GM19023 (cell line): ENCODE measurements around the gene ECSIT.
"Not testable (repeated sequence)": the region's sequence is repeated elsewhere in the genome, so short reads cannot be mapped to it uniquely, and the experiment has no call there.

Experiments used
- ATAC-seq: cut with Tn5 transposase; IDR thresholded peaks from one replicate; pipeline ENCODE4 v1.9.1; 2021; ENCODE audit warnings: mild to moderate bottlenecking, moderate library complexity; ENCODE audit not compliant: unreplicated experiment

The ECSIT gene

DNA sequence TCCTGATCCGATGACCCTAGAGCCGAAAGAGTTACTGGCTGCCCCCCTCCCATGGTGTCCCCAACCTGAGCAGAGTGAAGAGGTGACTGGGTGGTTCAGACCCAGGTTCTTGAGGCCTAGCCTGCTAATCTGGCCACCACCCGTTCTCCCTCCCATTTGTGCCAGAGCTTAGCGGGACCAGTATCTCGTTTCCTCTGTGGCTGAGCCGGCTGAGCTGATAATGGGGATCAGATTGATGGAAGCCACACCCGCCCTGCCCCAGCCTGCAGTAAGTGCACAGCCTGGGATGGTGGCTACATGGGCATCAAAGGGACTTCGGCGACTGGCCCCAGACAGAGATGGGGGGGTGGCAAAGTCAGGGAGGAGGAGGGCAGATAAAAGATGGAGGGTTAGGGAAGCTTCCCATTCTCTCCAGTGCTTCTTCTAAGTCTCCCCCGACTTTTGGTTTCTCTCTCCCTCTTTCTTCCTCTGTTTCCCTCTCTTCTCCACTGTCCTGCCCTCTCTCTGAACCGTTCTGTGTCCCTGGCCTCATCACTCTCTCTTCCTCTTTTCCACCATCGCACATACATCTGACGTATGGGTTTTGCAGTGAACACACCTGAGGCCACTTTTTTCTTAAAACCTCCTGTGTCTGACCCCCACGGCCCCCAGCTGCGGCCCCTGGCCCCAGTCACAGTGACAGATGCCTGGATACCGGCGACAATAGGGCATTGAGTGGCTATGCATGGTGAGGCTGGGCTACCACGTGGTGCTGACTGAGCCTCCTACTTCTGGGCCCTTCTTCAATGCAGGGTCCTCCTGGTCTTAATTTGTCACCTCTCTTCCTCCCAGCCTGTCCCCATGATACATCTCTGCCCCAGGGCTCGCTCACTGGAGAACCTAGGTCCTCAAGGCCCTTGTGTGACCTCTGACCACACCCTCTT, 50.5 kb downstream of the ECSIT start:
- ATAC-seq, result no peak

DNA sequence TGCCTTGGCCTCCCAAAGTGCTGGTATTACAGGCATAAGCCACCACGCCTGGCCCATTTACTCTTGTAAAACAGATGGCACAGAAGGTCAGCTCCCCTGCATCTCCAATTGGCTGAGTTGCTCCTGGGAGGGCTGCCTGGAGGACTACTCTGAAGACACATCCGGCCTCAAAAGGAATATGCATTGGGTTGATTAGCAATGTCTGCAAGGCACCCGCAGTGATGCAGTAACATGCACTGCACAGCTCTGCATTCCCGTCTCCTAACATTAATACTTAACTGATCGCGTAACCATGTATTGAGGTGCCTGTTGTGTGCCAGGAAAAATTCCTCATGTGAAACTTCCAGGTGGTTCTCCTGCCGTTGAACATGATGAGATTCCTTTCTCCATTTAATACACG, 53.1 kb downstream of the ECSIT start:
- ATAC-seq, result no peak

DNA sequence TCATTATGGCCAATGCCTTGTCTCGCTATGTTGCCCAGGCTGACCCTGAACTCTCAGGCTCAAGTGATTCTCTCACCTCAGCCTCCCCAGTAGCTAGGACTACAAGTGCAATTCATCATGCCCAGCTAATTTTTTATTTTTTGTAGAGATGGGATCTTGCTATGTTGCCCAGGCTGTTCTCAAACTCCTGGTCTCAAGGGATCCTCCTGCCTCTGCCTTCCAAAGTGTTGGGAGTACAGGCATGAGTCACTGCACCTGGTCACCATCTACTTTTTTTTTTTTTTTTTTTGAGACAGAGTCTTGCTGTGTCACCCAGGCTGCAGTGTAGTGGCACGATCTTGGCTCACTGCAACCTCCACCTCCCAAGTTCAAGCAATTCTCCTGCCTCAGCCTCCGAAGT, 53.6 kb downstream of the ECSIT start:
- ATAC-seq, result not testable (repeated sequence)

DNA sequence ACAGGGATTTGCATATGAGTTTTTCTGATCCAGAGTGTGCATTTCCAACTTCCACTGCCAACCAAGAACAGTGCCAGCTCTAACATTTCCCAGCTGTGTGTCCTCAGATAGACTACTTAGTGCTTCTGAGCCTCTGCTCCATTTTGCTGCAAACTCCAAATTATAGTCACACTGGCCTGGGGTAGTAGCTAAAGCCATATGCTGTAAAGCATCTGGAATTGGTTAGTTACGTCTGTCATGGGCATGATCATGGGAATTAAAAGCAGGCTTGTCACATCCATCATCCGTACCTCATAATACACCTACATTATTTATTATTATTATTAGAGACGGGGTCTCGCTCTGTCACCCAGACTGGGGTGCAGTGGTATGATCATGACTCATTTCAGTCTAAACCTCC, 55.2 kb downstream of the ECSIT start:
- no peak for ATAC-seq

DNA sequence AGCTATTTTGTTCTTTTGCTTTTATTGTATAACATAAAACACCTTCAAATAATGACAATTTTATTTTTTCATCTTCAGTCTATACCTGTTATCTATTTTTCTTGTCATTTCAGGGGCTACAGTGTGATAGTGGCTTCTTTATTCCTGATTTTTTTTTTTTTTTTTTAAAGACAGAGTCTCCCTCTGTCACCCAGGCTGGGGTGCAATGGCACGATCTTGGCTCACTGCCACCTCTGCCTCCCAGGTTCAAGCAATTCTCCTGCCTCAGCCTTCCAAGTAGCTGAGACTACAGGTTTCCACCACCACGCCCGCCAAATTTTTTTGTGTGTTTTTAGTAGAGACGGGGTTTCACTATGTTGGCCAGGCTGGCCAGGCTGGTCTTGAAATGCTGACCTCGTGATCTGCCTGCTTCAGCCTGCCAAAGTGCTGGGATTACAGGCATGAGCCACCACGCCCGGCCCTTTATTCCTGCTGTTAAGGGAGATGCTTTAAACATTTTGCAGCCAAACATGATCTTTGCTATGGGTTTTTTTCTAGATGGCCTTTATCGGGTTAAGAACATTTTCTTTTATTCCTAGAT, 60.6 kb downstream of the ECSIT start:
- not testable (repeated sequence) for ATAC-seq

DNA sequence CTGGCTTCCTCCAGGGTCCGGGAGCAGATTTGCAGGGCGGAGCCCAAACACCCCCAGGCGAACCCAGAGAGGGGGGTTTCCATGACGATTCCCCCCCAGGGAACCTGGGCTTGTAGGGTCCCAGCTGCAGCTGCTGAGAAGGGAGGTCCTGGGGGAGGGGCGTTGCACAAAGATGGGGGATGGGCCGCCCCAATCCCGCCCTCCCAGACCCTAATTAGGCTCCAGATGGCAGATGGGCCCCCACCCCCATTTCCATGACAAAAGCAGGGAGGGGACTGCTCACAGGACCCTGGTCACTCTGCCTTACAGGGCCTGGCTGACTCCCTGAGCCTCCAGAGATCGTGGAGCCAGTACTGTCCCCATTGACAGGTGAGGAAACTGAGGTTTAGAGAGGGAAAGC, 63.3 kb downstream of the ECSIT start:
- ATAC-seq, result no peak

DNA sequence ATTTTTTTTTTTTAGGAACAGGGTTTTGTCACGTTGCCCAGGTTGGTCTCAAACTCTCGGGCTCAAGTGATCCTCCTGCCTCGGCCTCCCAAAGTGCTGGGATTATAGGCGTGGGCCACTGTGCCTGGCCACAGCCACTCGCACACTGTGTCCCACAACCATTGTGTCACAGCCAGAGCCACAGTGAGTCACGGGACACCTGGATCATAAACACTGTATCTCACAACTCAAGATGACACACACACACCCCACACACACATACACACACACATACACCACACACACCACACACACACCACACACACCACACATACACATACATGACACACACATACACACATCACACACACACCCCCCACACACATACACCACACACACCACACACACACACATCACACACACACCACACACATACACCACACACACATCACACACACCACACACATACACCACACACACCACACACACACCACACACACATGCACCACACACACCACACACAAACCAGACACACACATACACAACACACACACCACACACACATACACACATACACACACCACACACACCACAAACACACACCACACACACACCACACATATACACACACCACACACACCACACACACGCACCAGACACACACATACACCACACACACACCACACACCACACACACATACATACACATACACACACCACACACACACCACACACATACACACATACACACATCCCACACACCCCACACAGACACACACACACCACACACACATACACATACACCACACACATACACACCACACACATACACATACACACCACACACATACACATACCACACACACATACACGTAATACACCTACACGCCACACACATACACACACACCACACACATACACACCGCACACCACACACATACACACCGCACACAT, 64.3 kb downstream of the ECSIT start:
- no peak for ATAC-seq

DNA sequence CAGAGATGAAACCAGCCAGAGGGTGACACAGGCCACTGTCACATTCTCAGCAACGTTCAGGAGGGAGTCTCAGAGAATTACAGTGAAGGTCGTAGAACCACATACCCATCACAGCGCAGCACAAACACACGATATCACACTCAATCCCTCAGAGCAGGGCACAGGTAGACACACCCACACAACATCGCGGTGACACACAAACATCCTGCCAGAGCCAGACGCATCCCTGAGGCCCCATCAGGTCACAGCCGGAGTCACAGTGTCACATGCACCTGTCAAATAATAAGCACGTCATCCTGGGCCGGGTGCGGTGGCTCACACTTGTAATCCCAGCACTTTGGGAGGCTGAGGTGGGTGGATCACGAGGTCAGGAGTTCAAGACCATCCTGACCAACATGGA, 65.5 kb downstream of the ECSIT start:
- no peak for ATAC-seq

DNA sequence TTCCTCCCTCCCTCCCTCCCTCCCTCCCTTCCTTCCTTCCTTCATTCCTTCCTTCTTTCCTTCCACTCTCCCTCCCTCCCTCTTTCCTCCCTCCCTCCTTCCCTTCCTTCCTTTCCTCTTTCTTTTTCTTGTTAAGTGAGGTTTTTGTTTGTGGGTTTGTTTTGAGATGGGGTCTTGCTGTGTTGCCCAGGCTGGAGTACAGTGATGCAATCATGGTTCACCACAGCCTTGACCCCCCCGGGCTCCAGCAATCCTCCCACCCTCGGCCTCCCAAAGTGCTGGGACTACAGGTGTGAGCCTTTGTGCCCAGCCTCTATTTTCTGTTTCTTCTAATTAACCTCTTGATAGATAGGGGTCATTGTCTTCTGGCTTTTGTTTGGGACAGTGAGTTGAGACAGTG, 67.5 kb downstream of the ECSIT start:
- no peak for ATAC-seq

DNA sequence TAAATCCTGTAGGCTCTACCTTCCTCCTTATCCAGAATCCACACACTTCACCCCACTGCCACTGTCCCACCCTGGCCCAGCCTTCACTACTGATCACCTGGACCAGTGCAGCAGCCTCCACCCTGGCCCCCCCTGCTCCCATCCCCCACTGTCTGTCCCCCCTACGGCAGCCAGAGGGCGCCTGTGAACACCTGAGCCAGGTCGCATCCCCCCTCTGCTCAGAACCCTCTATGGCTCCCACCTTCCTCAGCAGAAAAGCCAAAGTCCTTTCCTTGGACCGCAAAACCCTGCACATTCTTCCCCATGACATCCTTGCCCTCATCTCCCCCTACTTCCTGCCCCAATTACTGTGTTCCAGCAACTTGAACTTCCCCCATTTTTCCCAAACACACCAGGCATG, 68.7 kb downstream of the ECSIT start:
- no peak for ATAC-seq

DNA sequence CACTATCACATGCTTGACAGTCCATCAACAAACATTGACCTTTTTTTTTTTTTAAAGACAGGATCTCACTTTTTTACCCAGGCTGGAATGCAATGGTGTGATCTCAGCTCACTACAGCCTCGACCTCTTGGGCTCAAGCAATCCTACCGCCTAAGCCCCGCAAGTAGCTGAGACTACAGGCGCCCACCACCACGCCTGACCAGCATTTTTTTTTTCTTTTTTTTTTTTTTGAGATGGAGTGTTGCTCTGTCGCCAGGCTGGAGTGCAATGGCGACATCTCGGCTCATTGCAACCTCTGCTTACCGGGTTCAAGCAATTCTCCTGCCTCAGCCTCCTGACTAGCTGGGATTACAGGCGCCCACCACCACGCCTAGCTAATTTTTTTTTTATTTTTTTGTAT, 70.0 kb downstream of the ECSIT start:
- not testable (repeated sequence) for ATAC-seq

DNA sequence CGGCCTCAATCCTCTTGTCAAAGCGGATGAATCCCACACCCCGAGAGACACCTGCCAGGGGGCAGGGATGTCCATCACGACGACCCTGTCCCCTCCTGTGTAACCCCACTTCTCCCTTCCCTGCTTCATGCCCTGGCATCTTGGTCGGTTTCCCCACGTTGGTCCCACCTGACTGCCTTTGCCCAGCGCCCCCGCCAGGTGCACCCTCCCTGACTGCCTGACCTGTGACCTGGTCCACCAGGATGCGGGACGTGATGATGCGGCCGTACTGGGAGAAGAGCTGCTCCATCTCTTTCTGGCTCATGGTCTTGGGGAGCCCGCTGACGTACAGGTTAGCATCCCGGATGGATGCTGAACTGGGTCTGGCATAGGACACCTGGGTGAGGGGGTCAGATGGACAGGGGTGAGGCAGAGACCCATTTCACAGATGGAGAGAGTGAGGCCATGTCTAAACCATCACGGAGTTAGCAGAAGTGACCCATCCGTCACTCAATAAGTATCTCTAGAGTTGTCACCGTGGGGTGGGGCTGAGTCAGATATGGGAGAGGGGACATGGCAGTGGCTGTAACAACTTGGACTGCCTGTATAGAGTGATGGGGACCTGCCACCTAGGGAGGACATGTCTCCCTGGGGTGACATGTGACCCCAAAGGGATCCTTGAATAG, 70.6 kb downstream of the ECSIT start:
- no peak for ATAC-seq

DNA sequence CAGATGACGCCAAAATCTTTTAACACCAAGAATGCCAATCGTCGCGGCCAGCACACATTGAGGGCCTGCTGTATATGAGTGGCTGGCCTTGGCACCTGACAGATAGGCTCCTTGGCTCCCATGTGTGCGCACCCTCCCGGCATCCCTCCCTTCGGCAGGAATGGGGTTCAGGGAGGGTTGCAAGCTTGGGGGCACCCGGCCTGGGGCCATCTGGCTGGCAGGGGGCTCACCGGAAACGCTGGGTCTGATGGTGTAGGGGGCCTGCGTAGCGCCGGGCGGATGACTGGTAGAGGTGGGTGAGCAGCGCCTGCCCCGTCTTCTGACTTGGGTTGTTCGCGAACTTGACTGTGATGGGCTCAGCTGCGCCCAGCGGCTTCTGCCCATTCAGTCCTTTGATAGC, 71.1 kb downstream of the ECSIT start:
- ATAC-seq, result no peak

DNA sequence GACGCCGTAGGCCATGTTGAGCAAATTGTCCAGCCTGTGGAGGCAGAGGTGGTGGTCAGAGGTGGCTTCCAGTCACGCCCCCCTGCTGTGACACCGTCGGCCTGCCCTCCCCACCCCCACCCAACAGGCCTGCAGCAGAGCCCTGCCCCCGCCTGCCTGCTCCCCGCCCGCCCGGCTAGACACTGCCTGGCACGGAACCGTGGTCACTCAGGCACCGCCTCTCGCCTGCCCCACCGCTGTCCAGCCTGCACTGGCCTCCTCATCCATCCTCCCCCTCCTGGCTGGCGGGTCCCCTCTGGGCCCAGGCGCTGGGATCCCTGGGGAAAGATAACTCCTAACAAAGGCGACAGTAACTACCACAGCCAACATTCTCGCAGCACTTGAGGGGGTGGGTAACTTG, 71.8 kb downstream of the ECSIT start:
- no peak for ATAC-seq

DNA sequence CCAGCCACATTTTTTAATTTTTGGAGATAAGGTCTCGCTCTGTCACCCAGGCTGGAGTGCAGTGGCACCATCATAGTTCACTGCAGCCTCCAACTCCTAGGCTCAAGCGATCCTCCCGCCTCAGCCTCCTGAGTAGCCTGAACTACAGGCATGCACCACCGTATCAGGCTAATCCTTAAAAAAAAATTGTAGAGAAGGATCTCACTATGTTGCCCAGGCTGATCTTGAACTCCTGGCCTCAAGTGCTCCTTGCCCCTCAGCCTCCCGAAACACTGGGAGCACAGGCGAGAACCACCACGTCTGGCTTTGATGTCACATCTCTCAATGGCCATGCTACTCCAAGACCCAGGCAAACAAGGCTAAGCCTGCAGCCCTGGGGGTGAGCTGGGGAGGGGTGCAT, 72.3 kb downstream of the ECSIT start:
- no peak for ATAC-seq
